GM19099 (cell line): ENCODE measurements around the gene SNX32.

Source experiments
- POLR2A ChIP-seq: IDR thresholded peaks from 3 replicates; pipeline ENCODE4 v1.6.1; 2011; ENCODE audit warnings: low read depth; ENCODE audit not compliant: insufficient read length; ENCODE audit errors: extremely low read depth

SNX32 gene

DNA sequence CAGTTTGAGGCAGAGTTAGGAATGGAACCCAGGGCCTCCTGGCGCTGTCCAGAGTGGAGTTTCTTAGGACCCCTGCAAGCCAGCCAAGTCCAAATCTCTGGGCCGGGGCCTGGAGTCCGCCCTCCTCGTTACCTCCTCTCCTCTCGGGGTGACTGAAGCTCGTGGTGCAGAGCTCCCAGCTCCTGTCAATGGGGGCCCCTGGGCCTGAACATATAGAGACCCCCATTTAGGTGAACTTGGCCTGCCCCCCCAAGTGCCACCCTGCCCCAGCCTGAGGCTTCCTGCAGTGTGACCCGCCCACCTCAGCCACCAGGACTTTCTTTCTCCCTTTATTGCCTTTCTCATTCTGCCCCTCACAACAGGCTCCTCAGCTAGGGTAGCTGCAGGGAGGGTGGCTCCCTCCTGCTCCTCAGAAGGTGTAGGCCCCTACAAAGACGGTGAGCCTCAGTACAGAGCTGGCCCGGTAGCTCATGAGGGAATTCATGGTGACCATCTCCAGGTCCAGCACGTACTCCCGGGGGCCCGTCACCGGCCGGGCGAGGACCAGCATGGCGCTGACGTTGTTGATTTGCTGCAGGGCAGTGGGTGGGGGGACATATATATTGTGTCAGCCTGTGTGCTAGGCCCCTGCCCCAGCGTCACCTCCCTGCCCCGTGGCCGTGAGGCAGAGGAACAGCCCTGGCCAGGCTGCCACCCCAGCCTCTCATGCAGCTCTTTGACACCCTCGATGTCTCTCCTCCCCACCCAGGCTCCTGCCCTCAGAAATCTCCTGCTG is 32.9 kb downstream of the SNX32 start:
- no peak for TF ChIP-seq POLR2A

DNA sequence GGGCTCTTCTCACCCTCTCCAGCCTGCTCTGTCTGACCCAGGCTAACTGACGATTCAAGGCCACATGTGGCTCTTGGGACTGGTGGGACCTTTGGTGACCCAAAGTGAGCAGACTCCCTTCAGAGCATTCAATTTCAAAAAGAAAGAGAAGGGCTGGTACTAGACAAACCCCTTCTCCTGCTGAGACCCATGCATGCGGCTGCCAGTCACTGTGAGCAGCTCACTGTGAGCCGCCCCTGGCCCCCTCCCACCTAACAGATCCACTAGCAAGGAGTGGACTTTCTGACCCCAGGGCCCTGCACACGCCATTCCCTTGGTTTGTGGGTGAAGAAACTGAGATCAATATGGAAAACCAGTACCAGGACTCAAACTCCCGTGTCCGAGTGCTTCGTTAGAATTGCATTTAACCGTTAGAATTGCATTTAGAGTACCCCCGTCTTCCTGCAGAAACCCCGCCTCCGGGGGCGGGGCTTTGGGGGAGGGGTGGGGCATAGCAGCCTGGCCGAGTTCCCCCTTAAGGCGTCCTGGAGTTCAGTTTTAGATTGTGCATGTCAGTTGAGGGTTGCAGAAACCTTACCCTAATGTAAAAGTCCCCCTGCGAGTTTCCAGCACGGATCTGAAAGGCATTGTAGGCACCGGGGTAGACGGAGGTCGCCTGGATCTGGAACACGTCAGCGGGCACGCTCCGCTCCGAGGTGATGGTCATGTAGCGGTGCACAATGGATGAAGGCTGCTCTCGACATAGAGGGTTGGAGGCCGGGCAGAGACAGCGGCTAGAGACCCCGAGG is 33.7 kb downstream of the SNX32 start:
- no peak for TF ChIP-seq POLR2A

DNA sequence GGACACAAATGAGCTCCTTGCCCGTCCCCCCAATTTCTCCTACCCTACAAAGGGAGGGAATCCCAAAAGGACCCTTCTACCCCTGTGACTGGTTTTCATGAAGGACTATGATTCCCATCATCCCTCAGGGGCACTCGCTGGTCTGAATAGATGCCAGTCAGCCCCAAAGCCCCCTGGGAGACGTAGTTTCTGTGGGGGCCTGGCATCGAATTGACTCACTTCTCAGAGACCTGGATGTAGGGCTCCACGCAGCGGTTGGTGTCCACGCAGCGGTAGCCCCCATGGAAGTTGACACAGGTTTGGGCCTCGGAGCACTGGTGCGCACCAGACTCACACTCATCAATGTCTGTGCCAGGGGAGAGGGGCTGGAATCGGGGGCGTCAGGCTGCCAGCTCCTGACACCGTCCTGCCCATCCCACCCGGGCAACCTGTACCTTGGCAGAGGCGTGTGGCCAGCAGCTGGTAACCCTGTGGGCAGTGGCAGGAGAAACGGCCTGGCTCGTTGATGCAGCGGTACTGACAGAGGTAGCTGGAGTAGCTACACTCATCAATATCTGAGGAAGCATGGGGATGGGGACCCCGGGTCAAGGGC is 34.4 kb downstream of the SNX32 start:
- no peak for TF ChIP-seq POLR2A

DNA sequence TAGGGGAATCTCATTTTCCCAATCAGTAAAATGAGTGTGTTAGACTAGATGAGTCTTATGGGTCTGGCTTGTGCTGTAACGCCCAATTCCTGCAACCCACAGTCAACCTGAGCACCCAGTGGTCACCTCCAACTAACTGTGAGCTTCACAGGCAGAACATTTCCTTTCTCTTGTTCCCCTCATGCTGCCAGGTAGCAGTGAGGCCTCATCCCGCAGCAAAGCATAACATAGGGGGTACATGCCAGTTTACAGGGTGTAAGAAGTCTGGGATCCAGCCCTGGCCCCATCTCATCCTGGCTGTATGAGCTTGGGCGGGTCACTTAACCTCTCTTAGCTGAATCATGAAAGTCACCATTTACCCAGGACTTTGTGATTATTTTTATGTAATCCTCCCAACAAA is 35.1 kb downstream of the SNX32 start:
- no peak for TF ChIP-seq POLR2A

DNA sequence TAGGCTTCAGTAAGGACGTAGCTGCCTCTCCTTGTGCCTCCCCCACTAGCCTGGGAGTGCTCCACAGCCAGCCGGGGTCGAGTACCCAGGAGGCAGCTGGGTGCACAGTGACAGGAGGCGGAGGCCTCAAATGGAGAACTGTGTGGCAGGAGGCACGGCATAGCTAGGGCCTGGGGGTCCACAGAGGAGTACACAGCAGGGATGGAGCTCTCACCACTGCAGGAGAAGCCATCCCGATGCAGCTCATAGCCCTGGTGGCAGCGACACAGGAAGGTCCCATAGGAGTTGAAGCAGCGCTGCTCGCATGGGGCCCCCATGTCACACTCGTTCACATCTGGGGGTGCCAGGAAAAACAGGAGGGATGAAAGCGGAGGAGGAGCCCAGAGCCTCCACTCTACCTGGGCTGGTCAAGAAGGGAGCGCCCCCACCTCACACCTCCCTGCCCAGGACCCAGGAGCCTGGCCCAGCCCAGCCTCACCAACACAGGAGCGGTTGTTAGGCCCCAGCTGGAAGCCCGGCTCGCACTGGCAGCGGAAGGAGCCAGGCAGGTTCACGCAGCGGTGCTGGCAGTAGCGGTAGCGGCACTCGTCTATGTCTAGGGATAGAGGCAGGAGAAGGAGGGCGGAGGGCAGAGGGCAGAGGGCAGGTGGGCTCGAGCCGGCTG is 36.0 kb downstream of the SNX32 start:
- no peak for TF ChIP-seq POLR2A

DNA sequence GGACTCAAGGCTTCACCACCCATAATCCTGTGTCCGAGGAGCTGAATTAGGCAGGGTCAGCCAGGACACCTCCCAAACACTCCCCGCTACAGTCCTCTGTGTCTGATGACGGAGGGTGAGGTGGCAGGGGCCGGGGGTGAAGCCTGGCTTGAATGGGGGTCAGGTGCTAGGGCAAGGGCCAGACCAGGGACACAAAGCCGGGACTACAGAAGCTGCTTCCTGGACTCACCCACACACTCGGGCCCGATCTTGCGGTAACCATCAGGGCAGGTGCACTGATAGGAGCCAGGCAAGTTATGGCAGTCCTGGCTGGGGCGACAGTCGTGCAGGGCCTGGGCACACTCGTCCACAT is 36.5 kb downstream of the SNX32 start:
- no peak for TF ChIP-seq POLR2A

DNA sequence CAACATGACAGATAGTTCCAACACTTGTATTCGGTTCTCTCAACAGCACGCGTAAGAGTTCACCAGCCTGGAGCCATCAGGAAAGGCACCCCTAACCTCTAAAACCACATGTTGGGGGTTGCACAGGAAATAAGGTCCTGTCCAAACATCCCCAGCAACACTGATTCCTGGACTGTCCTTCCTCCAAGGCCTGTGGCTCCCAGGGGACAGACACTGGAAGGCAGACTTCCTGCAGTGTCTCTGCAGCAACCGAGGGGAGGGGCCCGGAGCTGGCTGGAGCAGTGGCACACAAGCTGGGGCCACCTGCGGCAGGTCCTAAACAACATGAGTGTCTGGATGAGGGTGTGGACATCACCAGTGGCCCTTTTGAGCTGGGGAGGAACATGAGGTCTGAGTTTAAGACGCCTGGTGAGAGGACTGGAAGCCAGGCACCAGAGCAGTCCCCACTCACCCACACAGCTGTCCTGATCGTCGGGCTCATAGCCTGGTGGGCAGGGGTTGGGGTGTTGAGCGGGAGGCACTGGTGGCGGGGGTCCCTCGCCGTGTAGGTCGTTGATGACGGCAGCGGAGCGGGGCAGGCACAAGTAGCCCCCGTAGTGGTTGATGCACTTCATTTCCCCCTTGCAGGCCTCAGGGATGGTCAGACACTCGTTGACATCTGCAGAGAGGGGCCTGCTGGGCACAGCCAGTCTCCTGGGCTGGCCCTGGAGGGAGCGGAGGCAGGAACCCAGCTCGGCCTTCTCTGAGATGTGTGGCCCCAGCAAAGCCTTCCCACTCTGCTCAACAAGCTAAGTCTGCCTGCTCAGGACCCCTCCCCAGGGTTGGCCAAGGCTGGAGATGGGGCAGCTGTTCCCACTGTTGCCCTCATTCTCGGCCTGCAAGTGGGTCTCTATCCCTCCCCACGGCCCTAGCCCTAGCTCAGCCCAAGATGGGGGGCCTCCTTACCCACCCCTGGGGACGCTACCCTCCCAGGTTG is 37.2 kb downstream of the SNX32 start:
- TF ChIP-seq POLR2A: no peak

DNA sequence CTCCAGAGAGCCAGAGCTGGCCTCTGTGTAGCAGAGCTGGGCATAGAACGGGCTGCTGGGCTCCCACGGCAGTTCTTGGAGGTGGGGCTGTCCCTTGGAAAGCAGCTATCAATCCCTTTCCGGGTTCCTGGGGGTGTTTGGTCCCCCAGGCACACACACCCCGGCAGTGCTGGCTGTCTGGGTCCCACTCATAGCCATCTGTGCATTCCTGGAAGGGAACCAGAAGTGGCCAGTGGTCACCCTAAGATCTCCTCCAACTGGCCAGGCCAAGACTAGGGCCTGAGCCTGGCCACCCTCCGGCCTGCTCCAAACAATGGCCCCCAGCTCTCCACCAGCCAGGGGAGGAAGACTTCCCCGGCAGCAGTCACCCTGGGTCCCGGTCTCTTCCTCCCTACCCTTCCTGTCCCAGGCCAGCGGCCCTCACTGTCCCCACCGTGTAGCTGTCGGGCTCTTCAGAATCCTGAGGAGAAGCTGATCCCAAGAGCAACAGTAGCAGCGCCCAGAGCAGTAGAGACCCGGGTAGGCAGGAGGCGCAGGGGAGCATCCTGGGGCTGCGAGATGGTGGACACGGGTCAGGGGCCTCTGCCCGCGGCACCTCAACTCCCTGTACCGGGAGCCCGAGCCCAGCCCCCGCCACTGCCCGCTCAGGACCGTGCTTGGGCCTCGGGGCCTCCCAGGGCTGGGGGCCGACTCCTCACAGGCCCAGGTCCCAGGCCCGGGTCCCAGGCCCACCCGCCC is 38.2 kb downstream of the SNX32 start:
- TF ChIP-seq POLR2A: no peak

DNA sequence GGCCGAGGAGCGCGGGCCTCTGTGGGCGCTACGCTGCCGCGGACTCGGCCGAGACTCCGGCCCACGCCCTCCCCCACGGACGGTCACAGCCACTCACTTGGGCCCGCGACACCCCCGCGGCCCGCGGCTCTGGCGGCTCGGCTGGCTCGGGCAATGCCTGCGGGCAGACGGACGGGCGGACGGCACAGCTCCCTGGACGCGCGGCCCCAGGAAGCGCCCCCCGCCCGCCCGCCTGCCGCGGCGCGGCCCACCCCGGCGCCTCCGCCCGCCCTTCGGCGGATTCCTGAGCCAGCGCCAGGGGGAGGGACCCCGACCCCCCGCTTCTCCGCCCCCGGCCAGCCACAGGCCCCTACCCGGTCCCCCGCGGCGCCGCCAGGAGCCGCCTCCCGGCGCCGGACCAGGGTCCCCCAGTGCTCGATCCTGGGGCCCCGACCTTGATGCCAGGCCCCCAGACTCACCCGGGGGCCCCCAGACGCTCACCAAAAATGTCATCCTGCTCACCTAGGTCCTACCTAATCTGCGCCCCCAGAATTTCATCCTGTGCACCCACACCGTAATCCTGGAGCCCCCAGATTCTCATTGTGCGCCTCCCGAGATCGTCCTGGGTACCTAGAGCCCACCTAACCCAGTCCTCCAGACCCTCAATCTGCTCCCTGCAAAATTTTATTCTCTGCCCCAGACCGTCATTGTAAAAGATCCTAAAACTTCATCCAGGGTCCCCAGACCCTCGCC is 39.0 kb downstream of the SNX32 start, which contains the start of gene EFEMP2:
EFEMP2 (minus strand) TSS at position 215 of the 732 bp plus-strand sequence. CDS start 446 bp downstream, outside the sequence.
- TF ChIP-seq POLR2A: no peak

DNA sequence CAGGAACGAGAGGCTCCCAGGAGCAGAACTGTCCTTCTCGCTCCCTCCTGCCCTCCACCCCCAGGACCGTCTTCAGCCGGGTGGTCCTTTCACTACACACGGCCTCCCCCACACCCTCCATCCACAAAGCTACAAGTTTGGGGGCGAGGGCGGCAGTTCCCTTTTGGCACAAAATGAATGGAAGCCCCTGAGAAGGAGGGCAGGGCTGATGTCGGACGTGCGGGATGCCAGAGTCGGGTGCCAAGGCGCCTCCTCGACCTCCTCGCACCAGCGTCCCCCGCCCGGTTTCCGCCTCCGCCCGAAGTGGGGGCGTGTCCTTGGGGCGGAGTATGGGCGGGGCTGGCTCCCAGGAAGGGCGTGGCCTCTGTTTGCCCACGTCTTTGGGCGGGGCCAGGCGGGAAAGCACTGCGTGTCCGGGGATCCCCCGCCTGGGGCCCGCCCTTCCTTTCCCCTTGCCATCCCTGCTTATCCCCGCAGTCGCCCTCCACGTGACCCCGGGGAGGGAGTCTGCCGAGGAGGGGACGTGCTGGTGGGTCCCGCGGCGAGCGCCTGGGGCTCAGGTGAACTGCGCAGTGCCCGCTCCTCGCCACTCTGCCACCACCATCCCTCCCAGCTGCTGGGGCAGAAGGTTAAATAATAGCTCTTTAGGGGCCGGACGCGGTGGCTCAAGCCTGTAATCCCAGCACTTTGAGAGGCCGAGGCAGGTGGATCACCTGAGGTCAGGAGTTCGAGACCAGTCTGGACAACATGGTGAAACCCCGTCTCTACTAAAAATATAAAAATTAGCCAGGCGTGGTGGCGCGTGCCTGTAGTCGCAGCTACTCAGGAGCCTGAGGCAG is 39.8 kb downstream of the SNX32 start:
- peak; percentile 81 for TF ChIP-seq POLR2A

DNA sequence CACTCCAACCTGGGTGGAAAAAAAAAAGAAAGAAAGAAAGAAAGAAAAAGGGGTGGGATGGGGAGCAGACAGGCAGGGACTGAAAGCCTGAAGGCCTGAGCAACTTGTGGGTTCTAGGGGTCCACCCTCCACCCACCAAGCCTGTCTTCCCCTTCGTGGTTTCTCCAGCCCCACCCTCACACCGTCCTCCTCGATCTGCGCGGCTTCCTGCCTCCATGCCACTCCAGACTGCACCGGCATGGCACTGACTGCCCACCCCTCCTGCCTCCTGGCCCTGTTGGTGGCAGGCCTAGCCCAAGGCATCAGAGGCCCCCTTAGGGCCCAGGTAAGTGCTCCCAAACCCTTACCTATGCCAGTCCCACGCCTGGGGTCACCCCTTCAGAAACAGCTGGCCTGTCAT is 45.9 kb downstream of the SNX32 start, which contains the start of gene CTSW:
CTSW (plus strand) TSS at position 221 of the 400 bp plus-strand sequence; CDS start at position 239, 18 bp downstream.
- TF ChIP-seq POLR2A: no peak

DNA sequence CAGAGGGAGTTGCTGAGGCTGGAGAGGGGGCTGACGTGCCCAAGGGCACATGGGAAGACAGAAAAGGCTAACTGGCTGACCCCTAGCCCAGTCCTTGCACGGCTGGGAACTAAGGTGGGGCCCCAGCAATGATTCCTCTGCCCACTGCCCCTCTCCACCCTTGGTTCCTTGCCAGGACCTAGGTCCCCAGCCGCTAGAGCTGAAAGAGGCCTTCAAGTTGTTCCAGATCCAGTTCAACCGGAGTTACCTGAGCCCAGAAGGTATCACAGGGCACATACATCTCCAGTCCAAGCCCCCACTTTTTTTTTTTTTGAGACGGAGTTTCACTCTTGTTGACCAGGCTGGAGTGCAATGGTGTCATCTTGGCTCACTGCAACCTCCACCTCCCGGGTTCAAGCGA is 46.3 kb downstream of the SNX32 start:
- TF ChIP-seq POLR2A: no peak
